CD4-positive, alpha-beta T cell treated with Interleukin-21 for 1 hour (primary cell): ENCODE data around the gene RNF19B.

Experiments
- DNase-seq: peaks from one replicate; pipeline ENCODE4 v3.0.0-alpha.2; 2020

Gene RNF19B

GRCh38 chr1:32965251-32965747, 690 bp upstream of the RNF19B start:
- DNase-seq: no peak

DNA sequence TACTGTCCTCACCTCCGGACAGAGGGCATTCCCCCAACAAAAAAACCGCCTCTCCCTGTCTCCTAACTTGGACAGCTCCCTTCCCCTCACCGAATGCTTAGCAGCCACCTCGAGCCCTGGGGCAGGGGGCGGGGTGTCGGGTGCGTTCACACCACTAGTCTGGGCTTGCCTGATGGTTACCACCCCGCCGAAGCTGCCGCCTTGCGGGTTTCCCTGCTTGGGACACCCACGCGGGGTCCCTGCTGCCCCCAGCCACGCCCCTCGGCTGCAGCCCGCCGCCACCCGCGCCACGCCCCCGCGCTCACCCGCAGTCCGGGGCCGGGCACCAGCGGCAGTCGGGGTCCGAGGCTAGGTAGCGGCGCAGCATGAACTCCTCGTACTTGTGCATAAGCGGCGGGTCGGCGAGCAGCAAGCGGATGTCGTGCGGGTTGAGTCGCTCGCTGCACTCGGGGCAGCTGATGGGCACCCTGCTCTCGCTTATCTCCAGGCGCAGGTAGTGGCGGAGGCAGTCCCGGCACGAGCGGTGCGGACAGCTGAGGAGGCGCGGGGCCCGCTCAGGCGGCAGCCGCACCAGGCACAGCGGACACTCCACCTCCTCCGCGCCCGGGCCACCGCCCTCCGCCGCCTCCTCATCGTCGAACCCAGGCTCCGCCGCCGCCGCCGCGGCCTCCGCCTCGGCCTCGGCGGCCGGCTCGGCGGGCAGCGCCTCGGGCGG, 706 bp downstream of the RNF19B start:
- DNase-seq: peak; percentile 69

DNA sequence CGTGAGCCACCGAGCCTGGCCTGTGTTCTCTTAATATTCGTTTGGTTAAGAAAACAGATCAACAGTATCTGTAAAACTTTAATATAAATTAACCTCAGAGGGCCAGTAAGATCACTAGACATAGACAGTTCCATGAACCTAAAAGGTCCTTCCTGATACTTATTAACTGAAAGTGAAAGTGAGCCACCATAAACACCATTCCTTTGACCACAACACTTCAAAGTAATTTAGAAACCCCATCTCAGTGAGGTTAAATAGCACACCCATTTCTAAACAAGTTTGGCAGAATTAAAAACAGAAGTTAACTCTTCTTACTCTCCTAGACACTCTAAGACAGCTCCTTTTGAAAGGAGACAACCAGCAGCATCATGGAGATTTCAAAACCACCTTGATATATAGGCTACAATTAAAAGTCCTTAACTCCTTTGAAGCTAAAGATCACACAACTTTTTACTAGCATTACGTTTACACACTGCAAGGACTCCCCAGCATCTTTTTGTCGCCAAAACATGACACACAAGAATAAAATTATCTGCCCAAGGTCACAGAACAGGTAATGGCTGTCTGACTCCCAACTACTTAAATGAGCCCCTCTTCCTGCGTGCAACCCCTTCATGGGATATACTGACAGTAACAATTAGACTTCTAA, 2.2 kb downstream of the RNF19B start:
- DNase-seq: peak; percentile 55

DNA sequence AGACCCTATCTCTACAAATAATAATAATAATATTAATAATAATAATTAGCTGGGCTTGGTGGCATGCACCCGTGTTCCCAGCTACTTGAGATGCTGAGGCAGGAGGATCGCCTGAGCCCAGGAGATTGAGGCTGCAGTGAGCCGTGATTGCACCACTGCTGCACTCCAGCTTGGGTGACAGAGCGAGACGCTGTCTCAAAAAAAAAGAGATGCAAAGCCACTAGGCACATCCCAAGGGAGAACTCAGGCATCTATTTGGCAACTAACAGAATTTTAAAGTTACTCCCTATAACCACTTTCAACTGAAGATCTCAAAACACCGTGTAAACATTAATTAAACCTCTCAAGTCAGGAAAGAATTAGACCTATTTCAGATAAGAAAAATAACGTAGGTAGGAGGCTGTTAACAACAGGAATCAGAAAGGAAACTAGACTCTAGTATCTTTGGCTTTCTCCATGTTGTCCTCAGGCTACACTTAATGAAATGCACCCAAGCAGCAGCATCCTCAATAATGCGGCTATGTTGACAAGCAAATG, 3.7 kb downstream of the RNF19B start:
- no peak for DNase-seq

DNA sequence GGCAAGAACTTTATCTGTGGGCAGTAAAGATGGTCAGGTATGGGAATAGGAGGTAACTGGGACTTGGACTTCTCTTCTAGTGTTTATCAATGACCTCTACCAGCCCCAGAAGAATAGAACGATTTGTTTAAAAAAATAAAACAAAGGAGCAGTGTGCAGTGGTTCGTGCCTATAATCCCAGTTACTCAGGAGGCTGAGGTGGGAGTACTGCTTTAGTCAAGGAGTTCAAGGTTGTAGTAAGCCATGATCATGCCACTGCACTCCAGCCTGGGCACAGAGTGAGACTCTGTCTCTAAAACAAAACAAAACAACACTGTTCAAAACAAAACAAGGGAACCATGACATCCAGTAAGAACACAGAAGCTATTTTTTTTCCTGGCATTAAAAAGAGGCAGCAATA, 4.3 kb downstream of the RNF19B start:
- DNase-seq: no peak

- no peak for DNase-seq
Observed at GRCh38 chr1:32958827-32959226, 5.8 kb downstream of the RNF19B start.

DNA sequence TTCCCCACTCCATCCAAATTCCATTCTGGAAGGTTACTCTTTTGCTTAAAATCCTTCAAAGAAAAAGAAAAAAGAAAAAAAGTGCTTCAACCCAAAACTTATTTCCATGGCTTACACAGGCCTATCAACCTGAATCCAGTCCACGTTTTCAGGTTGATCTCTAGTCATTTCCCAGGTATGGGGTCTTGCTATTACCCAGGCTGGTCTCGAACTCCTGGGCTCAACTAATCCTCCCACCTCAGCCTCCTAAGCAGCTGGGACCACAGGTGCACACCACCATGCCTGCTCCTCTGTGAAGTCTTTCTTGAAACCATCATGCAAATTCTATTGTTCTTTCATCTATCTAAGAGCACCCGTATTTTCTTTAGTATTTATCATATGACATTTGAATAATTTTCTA, 7.6 kb downstream of the RNF19B start:
- DNase-seq: no peak

DNA sequence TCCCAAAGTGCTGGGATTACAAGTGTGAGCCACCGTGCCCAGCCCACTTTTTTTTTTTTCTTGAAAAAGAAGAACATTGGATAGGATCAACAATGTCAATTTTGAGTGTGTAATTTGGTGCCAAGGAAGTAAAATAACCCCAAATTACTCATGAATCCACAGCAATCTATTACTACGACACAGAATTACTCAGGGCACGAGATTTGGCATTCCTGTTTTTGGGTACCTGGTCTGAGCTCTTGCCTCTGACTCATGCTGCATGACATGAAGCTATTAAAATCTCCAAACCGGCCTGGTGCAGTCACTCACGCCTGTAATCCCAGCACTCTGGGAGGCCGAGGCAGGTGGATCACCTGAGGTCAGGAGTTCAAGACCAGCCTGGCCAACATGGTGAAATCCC, 10.4 kb downstream of the RNF19B start:
- no peak for DNase-seq

DNA sequence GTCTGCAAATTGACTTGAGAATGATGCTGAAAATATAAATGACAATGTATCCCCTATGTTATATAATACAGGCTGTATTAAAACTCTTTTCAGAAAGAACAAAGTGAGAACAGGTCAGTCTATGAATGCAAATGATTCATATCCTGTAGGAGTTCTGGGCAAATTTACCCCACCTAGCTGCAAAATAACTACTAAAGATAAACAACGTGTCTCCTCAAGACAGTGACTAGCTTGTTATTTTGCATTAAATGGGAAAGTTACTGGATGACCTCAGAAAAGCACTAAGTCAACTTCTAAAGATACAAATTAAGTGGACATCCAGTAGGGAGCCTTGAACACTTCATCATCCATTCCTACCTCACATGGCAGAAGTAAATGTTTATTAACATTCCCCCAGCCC, 11.1 kb downstream of the RNF19B start:
- no peak for DNase-seq

DNA sequence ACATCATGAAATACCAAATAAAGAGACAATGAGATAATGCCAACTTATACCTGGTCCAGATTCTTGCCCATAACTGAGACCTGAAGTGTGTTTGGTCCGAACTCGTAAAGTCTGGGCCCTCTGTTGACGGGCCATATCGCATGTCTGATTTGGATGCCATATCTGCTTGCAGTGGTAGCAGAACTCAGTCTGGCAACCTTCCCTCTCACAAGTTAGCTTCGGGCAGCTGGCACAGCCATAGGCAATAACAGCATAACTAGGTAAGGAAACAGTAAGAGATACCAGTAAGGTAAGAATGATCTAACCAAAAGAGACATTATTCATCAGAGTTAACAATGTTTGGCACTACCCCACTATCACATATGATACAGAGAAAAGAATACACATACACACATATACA, 15.1 kb downstream of the RNF19B start:
- no peak for DNase-seq

- no peak for DNase-seq
Observed at GRCh38 chr1:32948905-32949304, 15.7 kb downstream of the RNF19B start.

DNA sequence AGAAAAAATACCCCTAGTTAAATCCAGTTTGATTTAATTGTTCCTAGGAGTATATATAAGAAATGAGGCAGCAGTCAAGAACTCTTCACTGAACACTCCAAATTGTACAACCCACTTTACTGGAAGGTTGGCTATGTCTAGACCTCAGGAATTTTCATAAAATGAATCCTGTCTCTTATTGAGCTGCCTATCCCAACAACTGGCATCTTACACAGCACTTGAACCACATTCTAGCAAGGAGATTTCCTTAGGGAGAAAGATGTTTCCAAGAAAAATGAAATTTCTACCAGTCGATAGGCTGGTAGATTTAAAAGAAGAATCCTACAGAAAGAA, 16.3 kb downstream of the RNF19B start:
- no peak for DNase-seq

GRCh38 chr1:32947669-32948389, 16.8 kb downstream of the RNF19B start:
- no peak for DNase-seq

DNA sequence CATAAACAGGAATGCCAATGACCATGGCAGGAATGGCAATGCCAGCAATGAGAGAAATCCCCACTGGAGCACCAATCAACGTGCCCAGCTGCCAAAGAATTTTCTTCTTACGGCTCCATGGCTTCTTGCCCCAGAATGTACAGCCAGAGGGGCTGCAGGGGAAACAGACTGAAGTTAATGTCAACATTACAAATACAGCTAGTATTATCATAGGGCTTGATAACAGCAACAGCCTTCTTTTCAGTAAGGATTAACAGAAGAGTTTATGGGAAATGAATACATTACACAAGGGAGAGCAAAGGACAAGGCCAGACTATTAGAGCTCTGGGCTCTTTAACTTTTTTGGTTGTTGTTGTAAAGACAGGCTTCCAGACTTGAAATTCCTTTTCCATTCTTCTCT, 18.2 kb downstream of the RNF19B start:
- DNase-seq: no peak

DNA sequence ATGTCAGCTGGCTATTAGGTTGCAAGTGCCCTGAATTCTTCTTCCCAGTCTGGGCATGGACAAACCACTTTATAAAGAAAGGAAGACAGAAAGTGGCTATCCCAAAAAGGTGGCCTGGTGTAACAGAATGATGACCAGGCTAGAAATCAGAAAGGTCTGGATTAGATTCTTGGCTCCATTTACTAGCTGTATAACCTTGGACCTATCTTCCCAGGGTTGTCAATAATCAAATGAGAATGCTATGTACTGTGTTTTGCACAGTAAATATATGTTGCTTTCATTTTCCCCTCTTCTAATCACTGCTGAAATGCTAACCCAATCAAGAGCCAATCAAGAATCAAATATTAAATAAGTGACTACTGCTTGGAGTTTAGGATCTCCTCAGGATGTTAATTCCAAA, 20.4 kb downstream of the RNF19B start:
- DNase-seq: no peak

GRCh38 chr1:32939655-32940371, 24.8 kb downstream of the RNF19B start:
- DNase-seq: no peak

GRCh38 chr1:32937061-32937460, 27.5 kb downstream of the RNF19B start:
- DNase-seq: no peak

GRCh38 chr1:32934535-32934934, 30.1 kb downstream of the RNF19B start:
- no peak for DNase-seq

GRCh38 chr1:32933742-32934322, 30.8 kb downstream of the RNF19B start:
- no peak for DNase-seq

- no peak for DNase-seq
Observed at GRCh38 chr1:32931760-32932159, 32.8 kb downstream of the RNF19B start.

- no peak for DNase-seq
Observed at GRCh38 chr1:32929366-32929765, 35.2 kb downstream of the RNF19B start.

DNA sequence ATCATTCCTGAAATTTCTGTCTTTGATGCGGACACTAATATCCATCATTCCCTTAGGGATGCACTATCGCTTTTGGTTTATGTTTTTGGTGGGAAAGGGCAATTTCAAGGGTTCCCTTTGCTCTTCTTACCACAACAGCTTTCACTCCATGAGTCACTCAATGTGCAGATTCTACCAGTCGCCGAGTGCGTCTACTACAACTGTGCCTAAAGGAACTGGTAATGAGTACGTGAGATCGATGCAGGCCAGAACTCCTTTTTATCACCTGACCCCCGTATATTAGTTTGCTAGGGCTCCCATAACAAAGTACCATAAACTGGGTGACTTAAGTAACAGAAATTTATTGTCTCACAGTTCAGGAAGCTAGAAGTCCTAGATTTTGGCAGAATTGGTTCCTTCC, 35.9 kb downstream of the RNF19B start:
- DNase-seq: no peak

DNA sequence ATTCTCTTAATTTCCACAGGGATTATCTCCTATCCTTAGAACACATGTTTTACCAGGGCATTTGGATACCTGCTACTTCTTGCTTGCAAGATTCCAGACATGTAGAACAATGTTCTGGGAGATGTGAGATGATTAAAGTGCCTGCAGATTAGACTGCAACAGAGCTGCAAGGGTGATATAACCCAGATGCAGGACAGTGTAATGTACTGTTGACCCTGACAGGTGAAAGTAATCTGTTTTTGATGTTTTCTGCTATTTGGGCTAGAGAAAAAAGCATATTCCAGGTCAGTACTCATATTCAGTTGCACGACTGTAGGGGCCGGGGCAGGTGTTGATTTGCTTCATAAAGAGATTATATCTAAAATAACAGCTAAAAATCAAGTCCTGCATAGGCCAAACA, 36.3 kb downstream of the RNF19B start:
- no peak for DNase-seq
